CD4-positive, alpha-beta memory T cell (primary cell): Measurements from ENCODE around the gene CREB1. TPM values are rescaled to one million over a fixed set of nuclear protein-coding genes. Genes with fewer than 3 reads are reported as not detected.
A peak's percentile ranks its signal among the peaks of the same experiment; 100 is the strongest.

ENCODE experiments used
- CTCF ChIA-PET: fragments of 350-600 bp; sonication (Branson Sonifier 250); formaldehyde crosslinking; loops from one replicate; lab custom pipeline; 2021; ENCODE audit warnings: inconsistent platforms; ENCODE audit not compliant: partially characterized antibody; lab: Charles Lee
- POLR2A ChIA-PET: fragments of 350-600 bp; sonication (Branson Sonifier 250); formaldehyde crosslinking; loops from one replicate; lab custom pipeline; 2021; ENCODE audit not compliant: partially characterized antibody; lab: Charles Lee
- DNase-seq, 5 donors: peaks; one replicate each; pipeline versions ENCODE4 v3.0.0 to v3.0.0-alpha.2; 2020 to 2022; ENCODE audit warnings: mixed read lengths in 1 of 5
- H3K27ac ChIP-seq: one replicate; pipeline ENCODE4 v1.7.0; 2013; ENCODE audit warnings: low read depth, low read length
- H3K27me3 ChIP-seq: 2 replicates; pipeline ENCODE4 v1.7.0; 2013; ENCODE audit warnings: mild to moderate bottlenecking, low read length, moderate library complexity; ENCODE audit not compliant: insufficient read depth
- H3K36me3 ChIP-seq: 2 replicates; pipeline ENCODE4 v1.7.0; 2013; ENCODE audit warnings: mild to moderate bottlenecking, low read length, moderate library complexity; ENCODE audit not compliant: insufficient read depth
- H3K4me1 ChIP-seq: 2 replicates; pipeline ENCODE4 v1.7.0; 2013; ENCODE audit warnings: mild to moderate bottlenecking, low read length, moderate library complexity; ENCODE audit not compliant: insufficient read depth
- H3K4me3 ChIP-seq, 2 donors: one replicate each; pipeline ENCODE4 v1.7.0; 2013; ENCODE audit warnings: low read length in 2 of 2, mild to moderate bottlenecking in 1 of 2
- H3K9me3 ChIP-seq, 2 donors: one replicate each; pipeline ENCODE4 v1.7.0; 2013; ENCODE audit warnings: low read length in 2 of 2, control low read depth in 1 of 2; ENCODE audit not compliant: control insufficient read depth in 1 of 2
- H3K27ac Mint-ChIP-seq, 7 donors: one replicate each; pipeline ENCODE4 v1.8.0; 2020 to 2021; ENCODE audit warnings: mixed read lengths in 7 of 7, mild to moderate bottlenecking in 6 of 7, inconsistent platforms in 3 of 7, moderate library complexity in 3 of 7
- H3K27me3 Mint-ChIP-seq, 2 donors: one replicate each; pipeline ENCODE4 v1.8.0; 2020 to 2021; ENCODE audit warnings: mixed read lengths in 2 of 2
- H3K36me3 Mint-ChIP-seq, 2 donors: one replicate each; pipeline ENCODE4 v1.8.0; 2020 to 2021; ENCODE audit warnings: mixed read lengths in 2 of 2, inconsistent platforms in 1 of 2, mild to moderate bottlenecking in 1 of 2
- H3K4me1 Mint-ChIP-seq, 4 donors: one replicate each; pipeline ENCODE4 v1.8.0; 2020 to 2021; ENCODE audit warnings: mixed read lengths in 4 of 4, mild to moderate bottlenecking in 1 of 4
- H3K4me3 Mint-ChIP-seq, 8 donors: one replicate each; pipeline ENCODE4 v1.8.0; 2020 to 2021; ENCODE audit warnings: mixed read lengths in 8 of 8, mild to moderate bottlenecking in 7 of 8, moderate library complexity in 6 of 8, inconsistent platforms in 3 of 8
- H3K9me3 Mint-ChIP-seq, 8 donors: one replicate each; pipeline ENCODE4 v1.8.0; 2020 to 2021; ENCODE audit warnings: mixed read lengths in 8 of 8, mild to moderate bottlenecking in 5 of 8, inconsistent platforms in 3 of 8, moderate library complexity in 1 of 8
- intact Hi-C: fragments of 100-400 bp; cut with micrococcal nuclease; formaldehyde crosslinking; loops from one replicate; pipeline ENCODE4 v1.15.1; 2023
- polyA plus RNA-seq, 2 donors: library from polyadenylated mRNA; unstranded; fragments of 300-500 nt; fragmentation: Illumina TruSeq; gene quantifications; one replicate each; pipeline ENCODE4 v1.2.3, GENCODE V29; 2021
- total RNA-seq, 2 experiments: library from RNA; stranded (reverse); gene quantifications; one replicate each; pipeline ENCODE4 v1.2.3, GENCODE V29; 2021

The CREB1 gene
- 100 to 1,000 TPM; 128 TPM for total RNA-seq
- 10 to 100 TPM; 60.0 to 75.8 TPM for polyA plus RNA-seq

DNA sequence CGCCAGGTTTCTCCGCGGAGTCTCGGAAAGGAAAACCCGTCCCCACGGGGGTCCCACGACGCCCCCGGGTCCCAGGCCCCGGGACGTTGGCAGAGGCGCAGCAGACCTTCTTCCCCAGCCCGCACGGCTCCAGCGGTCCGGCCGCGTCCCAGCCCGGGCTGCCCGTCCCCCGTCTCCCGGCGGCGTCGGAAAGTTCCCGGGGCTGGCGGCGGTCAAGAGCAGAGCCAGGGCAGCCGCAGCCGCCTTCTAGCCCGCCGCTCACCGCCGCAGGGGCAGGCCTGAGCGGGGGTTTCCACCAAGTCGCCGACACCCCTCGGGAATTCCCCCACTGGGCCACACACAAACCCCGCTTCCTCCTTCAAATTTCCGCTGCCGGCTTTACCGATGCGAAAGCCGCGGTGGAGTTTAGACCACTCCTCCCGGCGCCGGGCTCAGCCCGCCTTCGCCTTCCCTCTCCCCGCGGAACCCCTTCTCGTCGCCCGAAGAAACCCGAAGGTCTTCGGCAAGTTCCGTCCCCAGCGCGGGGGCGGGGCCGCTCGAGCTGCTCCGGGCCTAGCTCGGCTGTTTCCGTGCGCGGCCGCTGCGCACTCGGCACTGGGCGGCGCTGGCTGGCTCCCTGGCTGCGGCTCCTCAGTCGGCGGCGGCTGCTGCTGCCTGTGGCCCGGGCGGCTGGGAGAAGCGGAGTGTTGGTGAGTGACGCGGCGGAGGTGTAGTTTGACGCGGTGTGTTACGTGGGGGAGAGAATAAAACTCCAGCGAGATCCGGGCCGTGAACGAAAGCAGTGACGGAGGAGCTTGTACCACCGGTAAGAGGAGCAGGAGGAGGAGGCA is at the start of gene CREB1:
CREB1 (plus strand) TSS at position 633 of the 830 bp plus-strand sequence. CDS start 25,674 bp downstream, outside the sequence.
- CTCF ChIA-PET, result interaction anchor here (0.6 to 2.7 kb wide), 8 partner anchors 9 to 387 kb away, joined by 3 to 20 read pairs (median 3); partner anchors contain the start of gene METTL21A
- Histone ChIP-seq H3K27me3 (no peaks in the 10 kb centered on the region), H3K9me3 (no peaks in the 10 kb centered on the region), H3K4me3 (peak within 1 kb of the TSS; percentile 86 to 89), H3K27ac (peak within 1 kb of the TSS; percentile 99), H3K4me1 (peaks cover 75% of the 10 kb centered on the region), H3K36me3 (no peaks in the 10 kb centered on the region)
- Mint-ChIP-seq H3K9me3 (peaks cover 0 to 5% (median 0%) of the 10 kb centered on the region in 8 donors), H3K4me1 (peaks cover 47 to 94% (median 59%) of the 10 kb centered on the region in 4 donors), H3K27ac (peak within 1 kb of the TSS; percentile 98 to 100 (median 100)), H3K4me3 (peak within 1 kb of the TSS; percentile 96 to 99 (median 98)), H3K27me3 (peaks cover 0 to 3% of the 10 kb centered on the region in 2 donors), H3K36me3 (peaks cover 0 to 24% of the 10 kb centered on the region in 2 donors)
- POLR2A ChIA-PET, result interaction anchor here (0.7 to 12.0 kb wide), 29 partner anchors 8 to 1444 kb away, joined by 3 to 223 read pairs (median 6); partner anchors contain the start of genes CCNYL1, FASTKD2, INO80D and KLF7
- intact Hi-C loops, result loop anchor here (1.0 to 5.0 kb wide), 11 partner anchors 19 to 1442 kb away; partner anchors contain the start of genes CCNYL1, EEF1B2, FASTKD2 and INO80D
- peak; percentile 99 to 100 (median 100) for DNase-seq

DNA sequence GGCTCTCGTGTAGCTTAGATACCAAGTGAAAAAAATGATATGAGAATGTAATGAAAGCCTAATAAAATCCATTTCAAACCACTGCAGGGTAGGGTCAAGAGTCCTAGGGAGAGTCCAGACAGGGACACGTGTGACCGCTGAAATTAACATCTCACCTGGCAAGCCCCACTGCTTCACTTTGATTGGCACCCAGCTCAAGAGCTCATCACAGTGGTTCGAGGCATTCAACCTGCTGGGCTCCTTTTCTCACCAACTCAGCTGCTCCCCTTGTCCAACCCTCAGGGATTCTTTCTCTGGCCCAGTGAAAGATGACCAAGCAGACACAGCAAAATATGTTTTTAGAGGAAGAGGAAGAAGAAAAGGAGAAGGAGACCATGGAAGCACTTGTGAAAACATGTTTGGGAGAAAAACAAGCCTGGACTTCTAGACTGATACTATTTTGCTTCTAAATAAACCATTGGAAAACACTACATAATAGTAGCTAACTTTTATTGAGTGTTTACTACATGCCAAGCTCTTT is 49.2 kb upstream of the CREB1 start:
- no peak for DNase-seq
- H3K27ac ChIP-seq, result no peak overlapping the region
- no peaks in the 10 kb centered on the region for H3K27me3 Mint-ChIP-seq
- no peak overlapping the region for H3K4me3 ChIP-seq
- no peaks in the 10 kb centered on the region for H3K36me3 ChIP-seq
- no peak overlapping the region for H3K4me3 Mint-ChIP-seq
- H3K27me3 ChIP-seq, result no peaks in the 10 kb centered on the region
- H3K4me1 ChIP-seq, result peaks cover 12% of the 10 kb centered on the region
- ChIA-PET POLR2A (no interaction called here), CTCF (interaction anchor here (0.6 kb wide), 2 partner anchors 25 to 434 kb away, joined by 3 read pairs; no protein-coding TSS in a partner anchor)
- peak overlapping the region in 2 of 7 donors; percentile 25 to 27 for H3K27ac Mint-ChIP-seq
- H3K9me3 Mint-ChIP-seq, result peaks cover 0 to 2% (median 0%) of the 10 kb centered on the region in 8 donors
- H3K36me3 Mint-ChIP-seq, result peaks cover 0 to 3% of the 10 kb centered on the region in 2 donors
- intact Hi-C loops, result no loop called here
- peaks cover 0 to 20% (median 17%) of the 10 kb centered on the region in 4 donors for H3K4me1 Mint-ChIP-seq
- H3K9me3 ChIP-seq, result no peaks in the 10 kb centered on the region

DNA sequence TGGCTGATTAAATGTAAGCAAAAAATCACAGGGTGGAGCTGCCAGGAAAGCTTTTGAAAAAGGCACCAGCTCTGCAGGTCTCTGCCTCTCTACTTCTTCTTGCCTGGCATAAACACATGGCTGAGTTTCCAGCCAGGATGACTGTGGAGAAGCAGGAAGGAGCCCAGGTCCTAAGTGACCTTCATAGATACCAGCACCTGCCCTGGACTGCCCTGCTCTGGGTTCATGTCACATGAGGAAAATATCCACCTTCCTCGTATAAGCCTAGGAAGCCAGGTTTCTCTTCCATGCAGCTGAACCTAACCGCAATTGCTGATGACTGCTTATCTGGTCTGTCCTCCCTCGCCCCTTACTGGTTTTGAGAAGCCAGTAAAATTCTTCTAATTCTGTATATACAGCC is 47.8 kb upstream of the CREB1 start:
- intact Hi-C loops, result no loop called here
- H3K9me3 Mint-ChIP-seq, result peaks cover 0 to 2% (median 0%) of the 10 kb centered on the region in 8 donors

DNA sequence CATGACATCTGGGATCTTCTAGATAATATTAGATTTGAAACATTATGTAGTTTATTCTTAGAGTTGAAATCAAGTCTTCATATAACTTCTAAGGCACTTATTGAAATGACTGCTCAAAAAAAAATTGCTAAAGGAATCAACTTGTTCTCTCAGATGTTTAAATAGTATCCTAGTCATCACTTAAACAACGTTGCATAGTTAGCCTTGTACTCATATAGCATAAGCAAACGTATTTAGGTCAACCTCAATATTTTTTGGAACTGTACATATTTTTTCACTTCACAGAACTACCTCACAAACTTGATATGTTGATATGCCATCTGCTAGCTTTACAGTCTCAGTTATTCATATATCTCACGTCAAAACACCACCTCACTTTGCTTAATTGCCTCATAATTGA is 47.1 kb upstream of the CREB1 start:
- Histone ChIP-seq H3K4me3 (no peak overlapping the region), H3K36me3 (no peaks in the 10 kb centered on the region), H3K27me3 (no peaks in the 10 kb centered on the region), H3K9me3 (no peaks in the 10 kb centered on the region), H3K27ac (no peak overlapping the region), H3K4me1 (peaks cover 12% of the 10 kb centered on the region)
- Mint-ChIP-seq H3K27me3 (no peaks in the 10 kb centered on the region), H3K4me1 (peaks cover 0 to 20% (median 17%) of the 10 kb centered on the region in 4 donors), H3K4me3 (no peak overlapping the region), H3K27ac (no peak overlapping the region), H3K9me3 (peaks cover 0 to 2% (median 0%) of the 10 kb centered on the region in 8 donors), H3K36me3 (peaks cover 0 to 3% of the 10 kb centered on the region in 2 donors)
- CTCF ChIA-PET, result no interaction called here
- intact Hi-C loops, result no loop called here
- POLR2A ChIA-PET, result no interaction called here
- no peak for DNase-seq

More for the DNA sequence above, 47.8 kb upstream of the CREB1 start:
- ChIA-PET CTCF (no interaction called here), POLR2A (no interaction called here)
- Histone ChIP-seq H3K4me1 (peaks cover 12% of the 10 kb centered on the region), H3K27me3 (no peaks in the 10 kb centered on the region), H3K36me3 (no peaks in the 10 kb centered on the region), H3K4me3 (no peak overlapping the region), H3K27ac (no peak overlapping the region), H3K9me3 (no peaks in the 10 kb centered on the region)
- Mint-ChIP-seq H3K4me1 (peaks cover 0 to 20% (median 17%) of the 10 kb centered on the region in 4 donors), H3K36me3 (peaks cover 0 to 3% of the 10 kb centered on the region in 2 donors), H3K27ac (peak overlapping the region in 5 of 7 donors; percentile 5 to 73 (median 31)), H3K4me3 (peak overlapping the region in 2 of 8 donors; percentile 5 to 23), H3K27me3 (no peaks in the 10 kb centered on the region)
- no peak for DNase-seq

DNA sequence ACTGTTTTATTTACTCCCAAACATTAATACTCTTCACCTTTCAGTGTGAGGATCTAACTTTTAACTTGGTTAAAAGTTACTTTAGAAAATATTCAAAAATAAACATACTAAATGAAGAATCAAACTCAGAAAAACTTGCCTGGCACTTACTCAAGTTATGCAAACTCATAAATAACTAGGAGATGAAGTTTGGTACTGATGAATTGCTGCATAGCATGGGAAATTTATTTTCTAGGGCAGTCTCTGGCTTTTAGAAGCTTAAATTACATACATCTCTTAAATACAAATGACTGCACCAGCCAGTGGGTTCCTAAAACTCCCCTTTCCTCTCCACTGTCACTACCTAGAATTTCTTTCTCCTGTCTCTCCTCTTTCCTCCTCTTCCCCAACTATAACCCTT is 46.7 kb upstream of the CREB1 start:
- Histone ChIP-seq H3K27ac (no peak overlapping the region), H3K9me3 (no peaks in the 10 kb centered on the region), H3K27me3 (no peaks in the 10 kb centered on the region), H3K4me1 (peaks cover 12% of the 10 kb centered on the region), H3K36me3 (no peaks in the 10 kb centered on the region), H3K4me3 (no peak overlapping the region)
- Mint-ChIP-seq H3K36me3 (peaks cover 0 to 3% of the 10 kb centered on the region in 2 donors), H3K4me1 (peaks cover 0 to 20% (median 17%) of the 10 kb centered on the region in 4 donors), H3K27me3 (no peaks in the 10 kb centered on the region), H3K9me3 (peaks cover 0 to 2% (median 0%) of the 10 kb centered on the region in 8 donors), H3K4me3 (no peak overlapping the region), H3K27ac (no peak overlapping the region)
- ChIA-PET CTCF (no interaction called here), POLR2A (no interaction called here)
- intact Hi-C loops, result no loop called here
- DNase-seq, result no peak

DNA sequence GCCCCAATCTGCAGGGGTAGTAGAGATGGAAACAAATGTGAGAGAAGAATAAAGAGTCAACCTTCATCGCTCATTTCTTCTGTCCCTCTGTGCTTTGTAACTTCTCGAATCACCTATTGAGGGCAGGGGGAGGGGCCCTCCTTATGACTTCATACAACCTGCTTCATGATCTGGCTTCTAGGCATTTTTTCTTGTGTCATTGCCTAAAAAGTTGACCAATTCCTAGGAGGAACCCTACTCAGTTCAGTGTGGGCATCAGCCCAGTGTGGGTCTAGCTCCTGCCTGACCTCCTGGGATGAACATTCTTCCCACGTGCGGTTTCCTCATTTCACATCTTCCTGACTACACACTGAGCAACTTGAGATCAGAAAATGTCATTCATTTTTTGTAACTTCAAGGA is 46.3 kb upstream of the CREB1 start:
- intact Hi-C loops, result no loop called here
- Histone ChIP-seq H3K4me1 (peaks cover 12% of the 10 kb centered on the region), H3K9me3 (no peaks in the 10 kb centered on the region), H3K4me3 (no peak overlapping the region), H3K36me3 (no peaks in the 10 kb centered on the region), H3K27ac (no peak overlapping the region), H3K27me3 (no peaks in the 10 kb centered on the region)
- no peak for DNase-seq
- peaks cover 0 to 3% of the 10 kb centered on the region in 2 donors for H3K36me3 Mint-ChIP-seq
- no peak overlapping the region for H3K4me3 Mint-ChIP-seq
- H3K27me3 Mint-ChIP-seq, result no peaks in the 10 kb centered on the region
- H3K4me1 Mint-ChIP-seq, result peaks cover 0 to 20% (median 17%) of the 10 kb centered on the region in 4 donors
- POLR2A ChIA-PET, result no interaction called here
- CTCF ChIA-PET, result no interaction called here
- H3K27ac Mint-ChIP-seq, result no peak overlapping the region
- peaks cover 0 to 2% (median 0%) of the 10 kb centered on the region in 8 donors for H3K9me3 Mint-ChIP-seq
